Epithelial cell of esophagus (primary cell): ENCODE measurements around the gene SSH3.

Experiments
- DNase-seq: peaks from one replicate; pipeline ENCODE4 v3.0.0; 2010; ENCODE audit warnings: low read depth
- H3K4me3 ChIP-seq: 2 replicates; pipeline ENCODE4 v1.5.1; 2011; ENCODE audit warnings: mild to moderate bottlenecking, low read length, control low read depth
- TF ChIP-seq, protein P1 (sequence below): IDR thresholded peaks from 2 replicates; pipeline ENCODE4 v1.5.1; 2011; ENCODE audit warnings: low read depth, mild to moderate bottlenecking, low read length, control low read depth, inconsistent platforms; ENCODE audit not compliant: insufficient read depth; ENCODE audit errors: missing control alignments

The SSH3 gene

DNA sequence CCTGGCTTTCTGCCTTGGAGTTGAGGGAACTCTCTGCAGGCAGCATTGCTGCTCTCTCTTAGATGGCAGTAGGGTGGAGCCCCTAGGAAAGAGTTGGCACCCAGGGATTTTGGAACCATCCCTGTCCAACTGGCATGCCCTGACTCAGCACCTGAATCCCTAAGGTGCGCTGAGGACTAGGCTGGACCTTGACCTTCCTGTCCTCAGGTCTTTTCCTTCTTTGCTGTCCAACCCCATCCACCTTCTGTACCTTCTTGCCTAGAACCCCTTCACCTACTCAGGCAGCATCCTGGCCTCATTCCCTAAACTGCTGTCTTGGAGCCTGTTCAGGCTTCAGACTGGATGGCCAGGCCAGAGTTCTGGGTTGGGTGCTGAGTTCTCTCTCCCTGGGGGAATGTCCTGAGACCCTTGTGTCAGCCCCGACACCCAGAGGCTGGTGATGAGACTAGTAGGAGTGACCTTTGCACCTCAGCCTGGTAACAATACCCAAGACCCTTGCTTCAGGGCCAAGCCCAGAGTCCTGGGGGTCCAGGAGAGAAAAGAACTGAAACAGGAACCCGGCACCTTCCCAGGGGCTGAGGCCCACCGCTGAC, 52.6 kb downstream of the SSH3 start:
- TF ChIP-seq, protein P1, sequence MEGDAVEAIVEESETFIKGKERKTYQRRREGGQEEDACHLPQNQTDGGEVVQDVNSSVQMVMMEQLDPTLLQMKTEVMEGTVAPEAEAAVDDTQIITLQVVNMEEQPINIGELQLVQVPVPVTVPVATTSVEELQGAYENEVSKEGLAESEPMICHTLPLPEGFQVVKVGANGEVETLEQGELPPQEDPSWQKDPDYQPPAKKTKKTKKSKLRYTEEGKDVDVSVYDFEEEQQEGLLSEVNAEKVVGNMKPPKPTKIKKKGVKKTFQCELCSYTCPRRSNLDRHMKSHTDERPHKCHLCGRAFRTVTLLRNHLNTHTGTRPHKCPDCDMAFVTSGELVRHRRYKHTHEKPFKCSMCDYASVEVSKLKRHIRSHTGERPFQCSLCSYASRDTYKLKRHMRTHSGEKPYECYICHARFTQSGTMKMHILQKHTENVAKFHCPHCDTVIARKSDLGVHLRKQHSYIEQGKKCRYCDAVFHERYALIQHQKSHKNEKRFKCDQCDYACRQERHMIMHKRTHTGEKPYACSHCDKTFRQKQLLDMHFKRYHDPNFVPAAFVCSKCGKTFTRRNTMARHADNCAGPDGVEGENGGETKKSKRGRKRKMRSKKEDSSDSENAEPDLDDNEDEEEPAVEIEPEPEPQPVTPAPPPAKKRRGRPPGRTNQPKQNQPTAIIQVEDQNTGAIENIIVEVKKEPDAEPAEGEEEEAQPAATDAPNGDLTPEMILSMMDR = no peak
- H3K4me3 ChIP-seq = no peak overlapping the region
- no peak for DNase-seq

DNA sequence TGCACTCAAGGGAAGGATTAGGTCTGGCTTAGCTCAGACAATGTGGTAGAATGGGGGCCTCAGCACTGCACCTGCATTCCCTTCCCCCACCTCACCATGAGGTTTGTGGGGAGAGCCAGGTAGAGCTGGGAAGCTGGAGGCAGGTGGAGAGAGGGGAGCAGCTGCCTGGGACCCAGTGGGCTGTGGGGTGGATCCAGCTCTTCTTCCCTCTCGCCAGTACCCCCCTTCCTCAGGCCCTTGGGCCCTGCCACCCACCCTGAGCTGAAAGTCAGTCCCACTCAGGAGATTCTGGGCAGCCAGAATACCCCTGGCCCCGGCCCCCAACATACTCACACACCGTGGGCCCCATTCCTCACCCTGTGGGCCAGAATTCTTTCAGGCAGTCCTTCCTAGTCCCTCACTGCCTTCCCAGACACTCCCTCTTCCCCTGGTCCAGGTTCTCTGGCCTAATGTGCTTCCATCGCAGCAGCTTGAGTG, 53.1 kb downstream of the SSH3 start:
- no peak overlapping the region for H3K4me3 ChIP-seq
- TF ChIP-seq, protein P1 = no peak

DNA sequence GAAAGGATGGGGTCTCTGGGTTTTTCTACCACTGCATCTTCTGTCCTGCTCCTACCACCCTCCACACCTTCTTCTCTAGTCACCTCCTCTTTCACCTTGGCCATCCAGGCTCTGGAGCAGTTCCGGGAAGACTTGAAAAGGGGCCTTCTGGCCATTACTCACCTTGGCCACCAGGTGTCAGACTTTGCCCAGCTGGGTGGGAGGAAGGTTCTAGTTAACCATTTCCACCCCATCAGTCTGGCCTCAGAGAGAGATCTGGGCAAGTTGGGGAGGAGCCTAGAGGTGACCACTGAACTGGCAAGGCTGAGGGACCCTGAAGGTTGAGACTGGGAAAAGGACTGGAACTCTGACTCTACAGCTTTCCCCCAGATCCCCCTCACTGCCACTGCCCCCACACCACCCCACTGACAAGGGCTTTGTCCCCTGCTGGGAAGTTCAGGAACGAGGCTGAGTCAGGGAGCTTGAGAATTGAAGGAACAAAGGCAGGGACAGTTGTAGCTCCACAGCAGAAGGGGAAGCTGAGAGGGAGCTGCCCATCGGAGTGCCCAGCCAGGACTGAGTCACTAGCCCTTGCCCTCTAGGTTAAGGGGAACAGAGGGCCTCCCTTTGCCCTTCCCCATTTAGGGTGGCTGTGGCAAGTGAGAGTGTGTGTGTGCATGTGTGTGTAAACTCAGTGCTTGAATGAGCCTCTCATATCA, 53.7 kb downstream of the SSH3 start:
- no peak overlapping the region for H3K4me3 ChIP-seq
- peak; percentile 76 for DNase-seq
- TF ChIP-seq, protein P1 = peak; percentile 98

More for the DNA sequence above, 53.1 kb downstream of the SSH3 start:
- no peak for DNase-seq

DNA sequence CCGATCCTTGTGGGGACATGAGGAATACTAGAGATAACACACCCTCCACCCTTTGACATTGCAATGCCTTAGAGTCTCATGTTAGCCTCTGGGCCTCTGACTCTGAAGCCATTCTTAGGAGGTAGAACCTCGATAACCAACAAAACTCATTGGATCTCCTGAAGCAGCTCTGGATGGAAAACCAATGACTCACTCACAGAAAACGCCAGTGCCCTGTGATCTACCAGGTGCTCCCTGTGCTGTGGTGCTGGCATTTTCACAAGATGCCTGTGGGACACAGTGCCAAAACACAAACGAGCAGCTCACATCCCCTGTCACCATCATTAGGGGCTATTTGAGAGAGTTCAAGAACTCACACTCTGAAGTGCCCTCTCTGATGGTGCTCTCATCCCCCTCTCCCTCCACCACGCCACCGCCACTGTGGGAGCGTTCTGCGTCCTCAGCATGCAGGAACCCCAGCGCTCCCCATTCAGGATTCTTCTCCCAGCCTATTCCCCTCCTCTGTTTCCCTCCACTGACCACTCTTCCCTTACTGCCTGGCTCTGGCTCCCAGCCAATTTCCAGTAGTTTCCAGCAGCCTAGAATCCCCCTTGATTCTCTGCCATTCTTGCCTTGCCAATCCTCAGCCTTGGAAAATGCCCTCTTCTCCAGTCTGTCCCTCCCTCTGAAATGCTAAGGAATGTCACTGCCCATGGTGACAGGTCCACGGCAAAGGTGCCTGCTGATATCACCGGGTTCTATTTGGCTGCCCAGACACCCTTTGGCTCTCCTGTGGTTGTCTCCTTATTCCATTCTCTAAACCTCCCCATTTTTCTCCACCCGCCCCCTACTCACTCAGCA, 54.7 kb downstream of the SSH3 start:
- no peak overlapping the region for H3K4me3 ChIP-seq
- TF ChIP-seq, protein P1 = no peak
- peak; percentile 72 for DNase-seq
